Peyer's patch (tissue), 4 donors: Measurements from ENCODE around the gene PKP1. TPM values are rescaled to one million over a fixed set of nuclear protein-coding genes. Genes with fewer than 3 reads are reported as not detected.
A peak's percentile ranks its signal among the peaks of the same experiment; 100 is the strongest.

ENCODE experiments used
- DNase-seq, 3 donors: peaks; one replicate each; pipeline ENCODE4 v3.0.0-alpha.2; 2017 to 2019
- H3K27ac ChIP-seq, 4 donors: fragments of 200-600 bp; sonication (generic); one replicate each; pipeline ENCODE4 v1.5.1; 2016 to 2019
- H3K27me3 ChIP-seq, 2 donors: fragments of 200-600 bp; sonication (generic); one replicate each; pipeline ENCODE4 v1.5.1; 2019
- H3K36me3 ChIP-seq, 3 donors: fragments of 200-600 bp; sonication (generic); one replicate each; pipeline ENCODE4 v1.5.1; 2016 to 2019
- H3K4me1 ChIP-seq, 4 donors: fragments of 200-600 bp; sonication (generic); one replicate each; pipeline ENCODE4 v1.5.1; 2016 to 2019
- H3K4me3 ChIP-seq, 4 donors: fragments of 200-600 bp; sonication (generic); 1 replicate in 3 of 4; 2 replicates in 1 of 4; pipeline ENCODE4 v1.5.1; 2016 to 2019; ENCODE audit warnings: mild to moderate bottlenecking in 1 of 4
- H3K9me3 ChIP-seq, 4 donors: fragments of 200-600 bp; sonication (generic); one replicate each; pipeline ENCODE4 v1.5.1; 2016 to 2019; ENCODE audit warnings: mild to moderate bottlenecking in 1 of 4
- POLR2A ChIP-seq, 2 donors: fragments of 450-650 bp; IDR thresholded peaks; one replicate each; pipeline ENCODE4 v1.5.1; 2017; ENCODE audit warnings: antibody characterized with exemption in 2 of 2, mild to moderate bottlenecking in 2 of 2, moderate library complexity in 2 of 2
- total RNA-seq, 4 donors: library from RNA; depleted of rRNA; stranded (reverse); fragments of >200 nt; gene quantifications; one replicate each; pipeline ENCODE4 v1.1.0, GENCODE V29; 2016
- TF ChIP-seq, protein P1 (sequence below), 6 experiments: fragments of 450-650 bp in 4 of 6; fragments of 200-600 bp in 2 of 6; sonication (generic) in 1 of 6; IDR thresholded peaks; one replicate each; pipeline ENCODE4 v1.5.1; 2017 to 2019; ENCODE audit warnings: antibody characterized with exemption in 6 of 6, mild to moderate bottlenecking in 3 of 6, moderate library complexity in 1 of 6

Gene PKP1
- total RNA-seq, 4 donors from 2014 or later = 0.54 to 11.6 (median 1.4) TPM

- Histone ChIP-seq H3K27ac (no peak overlapping the region), H3K4me1 (no peaks in the 10 kb centered on the region), H3K9me3 (no peaks in the 10 kb centered on the region), H3K36me3 (no peaks in the 10 kb centered on the region), H3K4me3 (no peak overlapping the region), H3K27me3 (no peaks in the 10 kb centered on the region)
- DNase-seq = peak in 1 of 3 donors; percentile 32
- TF ChIP-seq POLR2A (IDR thresholded peaks at IDR 0.05) = no peak
- TF ChIP-seq, protein P1, sequence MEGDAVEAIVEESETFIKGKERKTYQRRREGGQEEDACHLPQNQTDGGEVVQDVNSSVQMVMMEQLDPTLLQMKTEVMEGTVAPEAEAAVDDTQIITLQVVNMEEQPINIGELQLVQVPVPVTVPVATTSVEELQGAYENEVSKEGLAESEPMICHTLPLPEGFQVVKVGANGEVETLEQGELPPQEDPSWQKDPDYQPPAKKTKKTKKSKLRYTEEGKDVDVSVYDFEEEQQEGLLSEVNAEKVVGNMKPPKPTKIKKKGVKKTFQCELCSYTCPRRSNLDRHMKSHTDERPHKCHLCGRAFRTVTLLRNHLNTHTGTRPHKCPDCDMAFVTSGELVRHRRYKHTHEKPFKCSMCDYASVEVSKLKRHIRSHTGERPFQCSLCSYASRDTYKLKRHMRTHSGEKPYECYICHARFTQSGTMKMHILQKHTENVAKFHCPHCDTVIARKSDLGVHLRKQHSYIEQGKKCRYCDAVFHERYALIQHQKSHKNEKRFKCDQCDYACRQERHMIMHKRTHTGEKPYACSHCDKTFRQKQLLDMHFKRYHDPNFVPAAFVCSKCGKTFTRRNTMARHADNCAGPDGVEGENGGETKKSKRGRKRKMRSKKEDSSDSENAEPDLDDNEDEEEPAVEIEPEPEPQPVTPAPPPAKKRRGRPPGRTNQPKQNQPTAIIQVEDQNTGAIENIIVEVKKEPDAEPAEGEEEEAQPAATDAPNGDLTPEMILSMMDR (IDR thresholded peaks at IDR 0.05) = no peak
Observed at GRCh38 chr1:201332021-201332420, 48.7 kb downstream of the PKP1 start.

GRCh38 chr1:201332616-201333335 lies 49.5 kb downstream of the PKP1 start:
- peak in 1 of 3 donors; percentile 27 for DNase-seq
- no peaks in the 10 kb centered on the region for H3K27me3 ChIP-seq
- no peaks in the 10 kb centered on the region for H3K4me1 ChIP-seq
- no peaks in the 10 kb centered on the region for H3K36me3 ChIP-seq
- H3K9me3 ChIP-seq = no peaks in the 10 kb centered on the region
- H3K4me3 ChIP-seq = no peak overlapping the region
- no peak overlapping the region for H3K27ac ChIP-seq
- TF ChIP-seq POLR2A (IDR thresholded peaks at IDR 0.05) = no peak
- TF ChIP-seq, protein P1 (IDR thresholded peaks at IDR 0.05) = no peak

GRCh38 chr1:201334325-201335173 lies 51.2 kb downstream of the PKP1 start:
- H3K36me3 ChIP-seq = no peaks in the 10 kb centered on the region
- H3K4me1 ChIP-seq = no peaks in the 10 kb centered on the region
- no peaks in the 10 kb centered on the region for H3K9me3 ChIP-seq
- no peaks in the 10 kb centered on the region for H3K27me3 ChIP-seq
- no peak for TF ChIP-seq POLR2A (IDR thresholded peaks at IDR 0.05)
- TF ChIP-seq, protein P1 (IDR thresholded peaks at IDR 0.05) = no peak
- no peak overlapping the region for H3K27ac ChIP-seq
- DNase-seq = peak in 1 of 3 donors; percentile 12
- no peak overlapping the region for H3K4me3 ChIP-seq

GRCh38 chr1:201335174-201335870 lies 52.0 kb downstream of the PKP1 start:
- Histone ChIP-seq H3K27ac (no peak overlapping the region), H3K4me1 (no peaks in the 10 kb centered on the region), H3K27me3 (no peaks in the 10 kb centered on the region), H3K9me3 (no peaks in the 10 kb centered on the region), H3K36me3 (no peaks in the 10 kb centered on the region), H3K4me3 (no peak overlapping the region)
- TF ChIP-seq, protein P1 (IDR thresholded peaks at IDR 0.05) = no peak
- no peak for TF ChIP-seq POLR2A (IDR thresholded peaks at IDR 0.05)
- DNase-seq = no peak

DNA sequence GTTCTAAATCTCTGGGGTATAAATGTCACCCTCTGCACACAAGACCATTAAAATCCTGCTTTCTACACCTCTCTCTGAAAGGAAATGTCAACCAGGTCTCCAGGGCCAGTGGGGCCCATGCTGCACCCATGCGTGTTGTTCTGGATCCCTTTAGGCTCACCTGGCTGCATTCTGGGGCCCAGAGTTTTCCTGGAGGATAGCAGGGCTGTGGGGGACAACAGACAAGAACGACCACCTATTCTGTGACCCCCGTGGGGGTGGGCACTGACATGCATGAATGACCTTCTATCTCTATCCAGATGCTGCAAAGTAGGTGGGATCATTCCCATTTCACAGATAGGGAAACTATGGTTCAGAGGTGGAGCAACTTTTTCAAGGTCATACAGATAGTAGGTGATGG lies 52.6 kb downstream of the PKP1 start:
- Histone ChIP-seq H3K4me1 (no peaks in the 10 kb centered on the region), H3K27ac (no peak overlapping the region), H3K9me3 (no peaks in the 10 kb centered on the region), H3K36me3 (no peaks in the 10 kb centered on the region), H3K27me3 (no peaks in the 10 kb centered on the region), H3K4me3 (no peak overlapping the region)
- peak in 1 of 3 donors; percentile 6 for DNase-seq
- TF ChIP-seq, protein P1 (IDR thresholded peaks at IDR 0.05) = no peak
